ENCODE results near the gene THEM5.

Gene THEM5

DNA sequence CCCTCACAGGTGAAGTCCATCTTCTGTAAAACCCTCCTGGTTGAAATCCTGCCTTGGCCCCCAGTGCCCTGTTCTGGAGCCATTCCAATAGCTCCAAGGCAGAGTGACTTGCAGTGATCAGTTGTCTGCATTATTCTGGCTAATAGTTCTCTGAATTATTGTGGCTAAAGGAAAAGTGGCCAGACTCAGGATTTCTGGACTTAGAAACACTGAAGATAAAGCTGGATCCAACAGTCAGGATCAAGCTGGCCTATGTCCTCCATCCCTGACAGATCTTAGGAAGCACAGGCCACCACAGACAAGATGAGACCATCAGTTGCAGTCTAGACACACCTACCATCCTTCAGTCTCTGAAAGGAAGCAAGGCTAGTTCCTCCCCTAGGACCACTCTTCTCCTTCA is 13.1 kb downstream of the THEM5 start:
- Mint-ChIP-seq H3K36me3 (no peaks in the 10 kb centered on the region), H3K27me3 (peaks cover 9% of the 10 kb centered on the region)

DNA sequence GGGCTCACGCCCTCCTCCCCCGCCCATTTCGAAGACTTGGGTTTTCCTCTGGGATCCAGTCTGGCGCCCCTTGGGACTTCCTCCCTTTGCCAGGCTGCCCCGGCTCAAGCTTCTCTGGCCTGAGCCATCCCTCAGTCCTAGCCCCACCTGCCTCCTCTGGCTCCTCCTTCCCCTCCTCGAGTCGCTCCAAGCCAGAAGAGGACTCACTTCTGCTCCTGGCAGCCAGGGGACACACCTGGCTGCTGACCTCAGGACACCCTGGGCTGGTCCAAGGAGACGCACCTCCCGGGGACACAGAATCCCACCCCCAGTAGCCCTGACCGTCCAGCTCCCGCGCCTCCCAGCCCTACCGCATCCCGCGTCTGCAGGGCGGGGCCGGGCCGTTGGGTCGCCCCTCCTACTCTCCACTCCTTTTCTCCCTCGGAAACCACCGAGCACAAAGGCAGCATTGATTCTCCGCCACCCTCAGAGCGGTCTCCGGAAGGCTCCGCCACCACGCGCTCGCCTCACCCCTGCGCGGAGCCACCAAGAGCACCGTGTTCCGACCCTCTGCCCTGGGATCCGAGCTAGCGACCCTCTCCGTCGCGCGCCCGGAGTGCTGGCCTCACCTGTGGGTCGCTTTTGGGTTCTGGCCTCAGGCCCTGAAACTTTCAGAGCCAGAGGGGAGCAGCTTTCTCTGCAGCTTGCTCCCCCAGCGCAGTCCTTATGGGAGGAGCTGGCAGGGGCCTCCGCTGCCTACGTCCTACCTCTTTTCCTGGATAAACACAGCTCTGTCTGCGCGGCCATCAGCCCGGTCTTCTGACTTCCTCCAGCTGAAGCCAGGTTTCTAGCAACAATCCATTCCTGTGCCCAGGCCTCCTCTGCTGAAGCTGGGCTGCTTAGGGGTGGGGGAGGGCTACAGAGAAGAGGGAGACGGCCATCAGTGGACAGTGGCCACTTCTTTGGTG is 13.8 kb downstream of the THEM5 start, which contains the start of gene C2CD4D:
Gene C2CD4D (minus strand): TSS at position 364 of the 947 bp plus-strand sequence. CDS start 831 bp downstream, outside the sequence.
- peak; percentile 45 to 52 for DNase-seq (ENCODE audit: low spot score in 2 of 2)

More for the DNA sequence above, 13.1 kb downstream of the THEM5 start:
- ATAC-seq (ENCODE audit: low read depth) (no peak), DNase-seq (ENCODE audit: low spot score in 2 of 2) (no peak)
- no peaks in the 10 kb centered on the region for H3K9me3 Mint-ChIP-seq
- peaks cover 21% of the 10 kb centered on the region for H3K4me1 Mint-ChIP-seq
- H3K27ac Mint-ChIP-seq, result no peak overlapping the region
- H3K4me3 Mint-ChIP-seq, result peak overlapping the region; percentile 75

DNA sequence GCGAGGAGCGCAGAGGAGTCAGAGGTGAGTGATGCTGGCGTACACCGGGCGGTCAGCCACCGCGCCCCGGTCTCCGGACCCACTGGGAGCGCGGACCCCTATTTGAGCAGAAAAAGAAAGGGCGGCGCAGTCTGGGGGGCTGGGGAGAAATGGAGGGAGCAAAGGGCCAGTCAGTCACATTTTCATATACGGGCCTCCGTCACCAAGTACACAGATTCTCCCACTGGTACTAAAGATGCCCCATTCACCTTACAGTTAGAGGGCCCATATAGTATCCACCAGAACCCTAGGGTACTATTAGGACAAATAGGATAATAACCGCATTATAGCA is 14.5 kb downstream of the THEM5 start:
- Mint-ChIP-seq H3K27me3 (peaks cover 9% of the 10 kb centered on the region), H3K36me3 (no peaks in the 10 kb centered on the region), H3K4me1 (peaks cover 17% of the 10 kb centered on the region)

More for the DNA sequence above, 13.8 kb downstream of the THEM5 start, which contains the start of gene C2CD4D:
- H3K9me3 Mint-ChIP-seq, result no peaks in the 10 kb centered on the region
- H3K4me1 Mint-ChIP-seq, result peaks cover 21% of the 10 kb centered on the region
- ATAC-seq (ENCODE audit: low read depth), result peak; percentile 63
- H3K4me3 Mint-ChIP-seq, result peak within 1 kb of the TSS; percentile 75
- H3K27ac Mint-ChIP-seq, result peak within 1 kb of the TSS; percentile 31
- H3K36me3 Mint-ChIP-seq, result no peaks in the 10 kb centered on the region
- peaks cover 9% of the 10 kb centered on the region for H3K27me3 Mint-ChIP-seq

GRCh38 chr1:151838222-151839081 is 15.1 kb downstream of the THEM5 start:
- Mint-ChIP-seq H3K4me1 (peaks cover 17% of the 10 kb centered on the region), H3K27me3 (peaks cover 9% of the 10 kb centered on the region), H3K4me3 (peak overlapping the region; percentile 75), H3K36me3 (no peaks in the 10 kb centered on the region), H3K27ac (no peak overlapping the region), H3K9me3 (no peaks in the 10 kb centered on the region)
- ATAC-seq (ENCODE audit: low read depth) (peak; percentile 50), DNase-seq (ENCODE audit: low spot score in 2 of 2) (peak in 1 of 2 donors; percentile 48)

More for the DNA sequence above, 14.5 kb downstream of the THEM5 start:
- Mint-ChIP-seq H3K9me3 (no peaks in the 10 kb centered on the region), H3K27ac (no peak overlapping the region), H3K4me3 (peak overlapping the region; percentile 75)
- DNase-seq (ENCODE audit: low spot score in 2 of 2), result no peak
- ATAC-seq (ENCODE audit: low read depth), result no peak

- peaks cover 17% of the 10 kb centered on the region for H3K4me1 Mint-ChIP-seq
- peaks cover 9% of the 10 kb centered on the region for H3K27me3 Mint-ChIP-seq
- H3K4me3 Mint-ChIP-seq, result peak overlapping the region; percentile 88
- H3K27ac Mint-ChIP-seq, result peak overlapping the region; percentile 6
- H3K9me3 Mint-ChIP-seq, result no peaks in the 10 kb centered on the region
- DNase-seq (ENCODE audit: low spot score in 2 of 2) (no peak), ATAC-seq (ENCODE audit: low read depth) (no peak)
- no peaks in the 10 kb centered on the region for H3K36me3 Mint-ChIP-seq
These were observed 15.7 kb downstream of the THEM5 start for GRCh38 chr1:151837884-151838221.

GRCh38 chr1:151837197-151837596 is 16.3 kb downstream of the THEM5 start:
- H3K36me3 Mint-ChIP-seq, result no peaks in the 10 kb centered on the region
- no peak for ATAC-seq (ENCODE audit: low read depth)
- H3K27ac Mint-ChIP-seq, result peak overlapping the region; percentile 6
- peak overlapping the region; percentile 88 for H3K4me3 Mint-ChIP-seq
- H3K4me1 Mint-ChIP-seq, result peaks cover 17% of the 10 kb centered on the region
- peaks cover 12% of the 10 kb centered on the region for H3K27me3 Mint-ChIP-seq
- DNase-seq (ENCODE audit: low spot score in 2 of 2), result no peak
- no peaks in the 10 kb centered on the region for H3K9me3 Mint-ChIP-seq

GRCh38 chr1:151835596-151835995 is 17.9 kb downstream of the THEM5 start:
- Mint-ChIP-seq H3K27me3 (peaks cover 13% of the 10 kb centered on the region), H3K36me3 (no peaks in the 10 kb centered on the region), H3K9me3 (no peaks in the 10 kb centered on the region), H3K27ac (no peak overlapping the region), H3K4me3 (no peak overlapping the region), H3K4me1 (peaks cover 17% of the 10 kb centered on the region)
- DNase-seq (ENCODE audit: low spot score in 2 of 2) (no peak), ATAC-seq (ENCODE audit: low read depth) (no peak)

DNA sequence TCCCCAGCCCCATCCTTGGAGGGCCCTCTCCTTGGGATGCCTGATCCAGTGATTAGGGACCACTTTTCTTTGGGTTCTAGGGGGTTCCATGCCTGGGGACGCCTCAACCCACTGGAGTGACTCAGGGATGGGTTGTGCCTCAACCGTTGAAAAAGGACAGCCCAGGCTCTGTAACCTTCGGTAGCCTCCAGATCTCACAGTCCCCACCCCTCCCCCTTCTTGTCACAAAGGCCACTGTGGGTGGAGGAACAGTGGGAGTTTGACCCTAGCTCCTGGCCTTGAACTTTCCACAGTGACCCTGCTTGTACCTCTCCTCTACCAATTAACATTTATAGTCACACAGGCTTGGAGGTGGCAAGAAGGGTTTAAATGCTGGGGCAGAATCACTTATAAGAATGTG is 19.3 kb downstream of the THEM5 start:
- ATAC-seq (ENCODE audit: low read depth) (no peak), DNase-seq (ENCODE audit: low spot score in 2 of 2) (no peak)
- H3K9me3 Mint-ChIP-seq, result no peaks in the 10 kb centered on the region
- peaks cover 16% of the 10 kb centered on the region for H3K4me1 Mint-ChIP-seq
- H3K4me3 Mint-ChIP-seq, result no peak overlapping the region
- no peak overlapping the region for H3K27ac Mint-ChIP-seq
- no peaks in the 10 kb centered on the region for H3K36me3 Mint-ChIP-seq
- H3K27me3 Mint-ChIP-seq, result peaks cover 19% of the 10 kb centered on the region

DNA sequence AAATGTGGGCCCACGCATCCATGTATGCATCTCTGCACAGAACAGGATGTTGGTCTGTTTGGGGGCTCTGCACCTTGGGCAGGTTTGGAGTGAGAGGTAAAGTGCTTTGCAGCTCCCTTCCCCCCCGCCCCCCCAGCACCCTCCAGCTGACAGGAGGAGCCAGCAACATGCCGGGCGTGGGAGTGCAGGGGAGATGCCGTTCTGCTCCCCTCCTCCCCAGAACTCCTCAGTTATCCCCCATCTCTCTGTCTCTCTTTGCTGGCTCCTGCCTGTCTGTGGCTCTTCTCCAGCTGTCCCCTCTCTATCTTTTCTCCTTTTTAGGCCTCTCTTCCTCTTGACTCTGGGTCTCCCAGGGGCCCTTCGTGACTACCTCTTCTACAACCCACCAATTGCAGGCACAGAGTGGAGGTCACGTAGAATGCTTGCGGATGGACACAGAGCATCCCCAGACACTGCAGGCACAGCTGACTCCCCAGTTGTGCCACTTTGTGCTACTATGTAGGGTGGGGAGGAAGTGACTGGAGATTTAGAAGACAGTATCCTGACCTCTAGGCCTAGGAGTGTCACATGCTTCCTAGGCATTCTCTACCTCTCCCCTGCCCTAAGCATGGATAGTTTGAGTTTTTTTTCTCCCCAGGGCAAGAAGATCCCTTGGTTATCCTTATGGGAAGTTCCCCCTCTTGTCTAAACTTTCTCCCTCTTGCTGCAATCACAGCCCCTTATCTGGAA is 20.2 kb downstream of the THEM5 start:
- H3K4me1 Mint-ChIP-seq, result peaks cover 20% of the 10 kb centered on the region
- peaks cover 22% of the 10 kb centered on the region for H3K27me3 Mint-ChIP-seq
- DNase-seq (ENCODE audit: low spot score in 2 of 2) (no peak), ATAC-seq (ENCODE audit: low read depth) (no peak)
- no peaks in the 10 kb centered on the region for H3K36me3 Mint-ChIP-seq
- H3K4me3 Mint-ChIP-seq, result no peak overlapping the region
- no peaks in the 10 kb centered on the region for H3K9me3 Mint-ChIP-seq
- no peak overlapping the region for H3K27ac Mint-ChIP-seq

DNA sequence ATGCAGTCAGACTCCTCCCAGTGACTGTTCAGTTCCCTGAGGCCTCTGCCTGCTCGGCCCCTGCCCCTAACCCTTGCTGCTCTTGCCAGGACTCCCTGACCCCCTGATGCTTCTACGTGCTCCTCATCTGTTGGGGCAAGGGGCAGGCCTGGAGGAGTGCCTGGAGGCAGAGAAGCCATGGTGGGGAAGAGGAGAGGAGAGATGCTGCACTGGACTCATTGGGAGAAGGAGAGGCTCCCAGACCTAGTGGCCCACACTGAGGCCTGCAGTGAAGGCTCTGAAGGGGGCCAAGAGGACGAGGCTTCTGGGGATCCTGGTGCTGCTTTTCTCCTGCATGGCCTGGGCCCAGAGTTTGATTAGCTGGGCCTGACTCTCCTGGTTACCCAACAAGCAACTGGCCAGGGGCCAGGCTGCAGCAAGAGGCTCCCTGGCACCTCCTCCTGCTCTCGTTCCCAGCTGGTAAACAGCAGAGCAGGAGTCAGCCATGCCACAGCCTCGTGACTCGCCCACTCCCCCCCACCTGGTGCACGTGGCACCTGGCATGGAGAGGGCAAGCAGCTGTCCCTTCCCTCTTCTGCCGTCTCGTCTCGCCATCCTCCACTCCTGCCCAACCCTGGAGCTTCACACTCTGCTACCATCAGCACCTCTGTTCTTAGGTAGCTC is 21.1 kb downstream of the THEM5 start:
- Mint-ChIP-seq H3K27ac (no peak overlapping the region), H3K9me3 (no peaks in the 10 kb centered on the region), H3K4me1 (peaks cover 16% of the 10 kb centered on the region), H3K36me3 (no peaks in the 10 kb centered on the region), H3K4me3 (no peak overlapping the region), H3K27me3 (peaks cover 26% of the 10 kb centered on the region)
- ATAC-seq (ENCODE audit: low read depth), result no peak
- no peak for DNase-seq (ENCODE audit: low spot score in 2 of 2)

- ATAC-seq (ENCODE audit: low read depth) (no peak), DNase-seq (ENCODE audit: low spot score in 2 of 2) (no peak)
- Mint-ChIP-seq H3K27me3 (peaks cover 21% of the 10 kb centered on the region), H3K4me1 (peaks cover 13% of the 10 kb centered on the region), H3K4me3 (no peak within 1 kb of the TSS), H3K27ac (no peak within 1 kb of the TSS), H3K36me3 (no peaks in the 10 kb centered on the region), H3K9me3 (no peaks in the 10 kb centered on the region)
These were observed 21.9 kb downstream of the THEM5 start, which contains the start of gene RORC for GRCh38 chr1:151831605-151832004. Gene RORC, minus strand, starts transcription at chr1:151831802. Its CDS starts 38 bp downstream, at chr1:151831764.

GRCh38 chr1:151831256-151831591 is 22.3 kb downstream of the THEM5 start:
- no peak for ATAC-seq (ENCODE audit: low read depth)
- H3K4me1 Mint-ChIP-seq, result peaks cover 10% of the 10 kb centered on the region
- no peaks in the 10 kb centered on the region for H3K9me3 Mint-ChIP-seq

DNA sequence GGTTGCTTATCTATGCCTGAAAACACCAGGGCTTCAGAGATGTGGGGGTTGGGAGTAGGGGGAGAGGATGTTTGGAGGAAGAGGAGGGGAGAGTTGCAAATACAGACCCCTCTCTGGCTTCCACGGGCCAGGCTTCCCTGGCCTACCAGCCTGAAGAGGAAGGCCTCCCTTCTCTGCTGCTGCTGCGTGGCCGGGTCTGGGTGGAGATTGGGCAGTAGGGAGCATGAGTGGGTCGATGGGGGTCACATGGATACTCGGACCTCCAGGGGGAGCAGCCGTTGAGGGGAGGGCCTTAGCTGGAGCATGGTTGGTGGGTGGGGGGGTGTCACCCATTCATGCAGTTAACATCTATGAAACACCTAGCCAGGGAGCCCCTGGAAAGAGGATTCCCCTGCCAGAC is 23.5 kb downstream of the THEM5 start:
- DNase-seq (ENCODE audit: low spot score in 2 of 2), result no peak
- ATAC-seq (ENCODE audit: low read depth), result no peak
- Mint-ChIP-seq H3K36me3 (no peaks in the 10 kb centered on the region), H3K4me1 (peaks cover 10% of the 10 kb centered on the region), H3K4me3 (no peak overlapping the region), H3K9me3 (no peaks in the 10 kb centered on the region), H3K27ac (no peak overlapping the region), H3K27me3 (peaks cover 22% of the 10 kb centered on the region)

More at GRCh38 chr1:151831256-151831591, 22.3 kb downstream of the THEM5 start:
- no peak overlapping the region for H3K4me3 Mint-ChIP-seq
- H3K36me3 Mint-ChIP-seq, result no peaks in the 10 kb centered on the region
- no peak overlapping the region for H3K27ac Mint-ChIP-seq
- no peak for DNase-seq (ENCODE audit: low spot score in 2 of 2)
- peaks cover 22% of the 10 kb centered on the region for H3K27me3 Mint-ChIP-seq

Measured in memory B cell (primary cell).